ENCODE results near the gene FAM193B. TPM values are rescaled to one million over a fixed set of nuclear protein-coding genes. Genes with fewer than 3 reads are reported as not detected.

Gene FAM193B
- total and polyA plus RNA-seq, 2 of the 13 experiments (the other 11 are each of a cell fraction or from before 2014, with no cell fraction given), result 21.2 to 40.9 TPM

GRCh38 chr5:177498013-177498787 lies 56.2 kb downstream of the FAM193B start:
- H3K79me2 ChIP-seq (ENCODE audit: insufficient read depth, low read length), result no peaks in the 10 kb centered on the region
- no peaks in the 10 kb centered on the region for H3K9me3 ChIP-seq (ENCODE audit: low read length)
- no TSS peak for BruUV-seq (replicated peaks)
- ChIA-PET CTCF (ENCODE audit: low intra/inter-chr PET ratio, low total read pairs) (interaction anchor here (1.0 kb wide), 1 partner anchor 42 kb away, joined by 3 read pairs; no protein-coding TSS in a partner anchor), POLR2A (interaction anchor here (0.6 to 3.6 kb wide), 22 partner anchors 17 to 411 kb away, joined by 3 to 42 read pairs (median 4); partner anchors contain the start of genes DDX41, FGFR4 and TMED9)
- H3K36me3 ChIP-seq (replicated peaks in 1 of 2; ENCODE audit: control insufficient read depth in 1 of 2, insufficient read depth in 2 of 2, low read length in 2 of 2), result no peaks in the 10 kb centered on the region
- H3K4me3 ChIP-seq (replicated peaks in 1 of 3; ENCODE audit: insufficient read depth in 1 of 3, low read depth in 2 of 3, low read length in 3 of 3), result peak overlapping the region; percentile 26 to 85 (median 51)
- peak overlapping the region; percentile 42; the same call in 1 of the 2 replicates for H3K9ac ChIP-seq (ENCODE audit: insufficient read depth, low read depth, low read length)
- H4K20me1 ChIP-seq (ENCODE audit: insufficient read depth, low read length), result peaks cover 15% of the 10 kb centered on the region; the same call in 1 of the 2 replicates
- H3K27ac ChIP-seq (ENCODE audit: extremely low read length, insufficient read depth, low read length), result no peak overlapping the region
- DNase-seq (ENCODE audit: low spot score), result peak; percentile 24
- intact Hi-C loops (cut with micrococcal nuclease; ENCODE audit: unreplicated experiment) (loop anchor here (5.0 kb wide), 1 partner anchor 186 kb away; the partner anchor contains the start of gene MXD3), in situ Hi-C loops (cut with HindIII; ENCODE audit: extremely low pct_ligation_motif_present, low pct_unique_long_range_greater_than_20kb) (no loop called here)
- no peak for FAIRE-seq
- H2AFZ ChIP-seq (ENCODE audit: low read length), result no peak overlapping the region
- H3K27me3 ChIP-seq (ENCODE audit: control insufficient read depth in 1 of 2, insufficient read depth in 2 of 2, low read length in 2 of 2), result peaks cover 2 to 36% of the 10 kb centered on the region in 2 experiments; a peak in 4 of 5 replicates
- peak; percentile 16 for ATAC-seq
- H3K4me2 ChIP-seq (ENCODE audit: low read depth, low read length), result peak overlapping the region; percentile 84
- 15% methylated on average over 21 of the region's 48 CpGs for WGBS (ENCODE audit: low lambda C conversion rate)
- peaks cover 65% of the 10 kb centered on the region for H3K4me1 ChIP-seq (ENCODE audit: insufficient read depth, low read length)
- TF ChIP-seq GABPB1 (CRISPR knock-in tag; IDR thresholded peaks at IDR 0.05) (peak; percentile 43; the same call in 1 of the 2 replicates), IRX3 (CRISPR knock-in tag; IDR thresholded peaks at IDR 0.05; ENCODE audit: borderline replicate concordance, low read depth) (0 out of 2 replicates have a peak, but pooled peaks have one; percentile 10), ZNF709 (CRISPR knock-in tag; IDR thresholded peaks at IDR 0.05) (0 out of 2 replicates have a peak, but pooled peaks have one; percentile 8), ZSCAN21 (CRISPR knock-in tag; IDR thresholded peaks at IDR 0.05; ENCODE audit: borderline replicate concordance) (0 out of 2 replicates have a peak, but pooled peaks have one; percentile 52), ZNF431 (CRISPR knock-in tag; IDR thresholded peaks at IDR 0.05; ENCODE audit: borderline replicate concordance, low read depth) (no peak), HOXD1 (CRISPR knock-in tag; IDR thresholded peaks at IDR 0.05) (0 out of 2 replicates have a peak, but pooled peaks have one; percentile 7), TP53 (CRISPR knock-in tag; conservative IDR thresholded peaks at IDR 0.05) (no peak), ZMYM2 (CRISPR knock-in tag; IDR thresholded peaks at IDR 0.05) (peak; percentile 38), ZNF563 (CRISPR knock-in tag; IDR thresholded peaks at IDR 0.05) (peak; percentile 13; the same call in 1 of the 2 replicates), EZH2 (conservative IDR thresholded peaks at IDR 0.05; ENCODE audit: low read depth, low read length) (0 out of 2 replicates have a peak, but pooled peaks have one; percentile 45), UBTF (CRISPR knock-in tag; IDR thresholded peaks at IDR 0.05) (peak; percentile 68), RFXANK (CRISPR knock-in tag; IDR thresholded peaks at IDR 0.05) (no peak), ZNF883 (CRISPR knock-in tag; IDR thresholded peaks at IDR 0.05; ENCODE audit: not compliant biosample characterization) (no peak), PRMT3 (CRISPR knock-in tag; IDR thresholded peaks at IDR 0.05; ENCODE audit: borderline replicate concordance, low read depth) (no peak), MED8 (CRISPR knock-in tag; IDR thresholded peaks at IDR 0.05; ENCODE audit: insufficient replicate concordance) (no peak), LCORL (IDR thresholded peaks at IDR 0.05) (no peak), LCORL (CRISPR knock-in tag; IDR thresholded peaks at IDR 0.05) (peak; percentile 11; the same call in 1 of the 2 replicates), ZNF776 (CRISPR knock-in tag; IDR thresholded peaks at IDR 0.05) (0 out of 2 replicates have a peak, but pooled peaks have one; percentile 55), TIGD3 (CRISPR knock-in tag; IDR thresholded peaks at IDR 0.05; ENCODE audit: borderline replicate concordance) (no peak), NCOA2 (CRISPR knock-in tag; IDR thresholded peaks at IDR 0.05) (peak; percentile 8; the same call in 1 of the 2 replicates)
